CD14-positive monocyte (primary cell): ENCODE data around the gene SRC. TPM values are rescaled to one million over a fixed set of nuclear protein-coding genes. Genes with fewer than 3 reads are reported as not detected.

Source experiments
- DNase-seq, 3 donors: peaks; one replicate each; pipeline ENCODE4 v3.0.0-alpha.2; 2011 to 2022
- H2AFZ ChIP-seq: 2 replicates; pipeline ENCODE4 v1.6.0; 2012; ENCODE audit warnings: mild to moderate bottlenecking, low read depth, low read length, inconsistent platforms; ENCODE audit not compliant: insufficient read depth, poor library complexity, severe bottlenecking
- H3K27ac ChIP-seq, 2 donors: 1 replicate in 1 of 2; 2 replicates in 1 of 2; pipeline ENCODE4 v1.5.1; 2012 to 2013; ENCODE audit warnings: low read length in 2 of 2, control low read depth in 1 of 2, inconsistent platforms in 1 of 2, low read depth in 1 of 2, mild to moderate bottlenecking in 1 of 2
- H3K27me3 ChIP-seq, 2 donors: one replicate each; pipeline versions ENCODE4 v1.6.0 to v1.6.1; 2011 to 2013; ENCODE audit warnings: low read length in 2 of 2; ENCODE audit not compliant: control insufficient read depth in 2 of 2, insufficient read depth in 2 of 2
- H3K36me3 ChIP-seq, 2 donors: replicated peaks in 1 of 2; 1 replicate in 1 of 2; 2 replicates in 1 of 2; pipeline versions ENCODE4 v1.5.1 to v1.6.1; 2012 to 2013; ENCODE audit warnings: low read length in 2 of 2, control low read depth in 1 of 2, inconsistent platforms in 1 of 2, mild to moderate bottlenecking in 1 of 2; ENCODE audit not compliant: insufficient read depth in 2 of 2, control insufficient read depth in 1 of 2
- H3K4me1 ChIP-seq, 2 donors: 1 replicate in 1 of 2; 2 replicates in 1 of 2; pipeline versions ENCODE4 v1.5.1 to v1.6.1; 2012 to 2013; ENCODE audit warnings: low read length in 2 of 2, control low read depth in 1 of 2, inconsistent platforms in 1 of 2, mild to moderate bottlenecking in 1 of 2, moderate library complexity in 1 of 2; ENCODE audit not compliant: insufficient read depth in 2 of 2, control insufficient read depth in 1 of 2
- H3K4me2 ChIP-seq: replicated peaks from 2 replicates; pipeline ENCODE3; 2012; ENCODE audit warnings: low read length, moderate library complexity, mild to moderate bottlenecking; ENCODE audit not compliant: poor library complexity, severe bottlenecking; ENCODE audit errors: extremely low read depth
- H3K4me3 ChIP-seq, 3 experiments: fragments of 200-600 bp in 1 of 3; sonication (generic) in 1 of 3; replicated peaks in 1 of 3; 1 replicate in 2 of 3; 2 replicates in 1 of 3; pipeline ENCODE4 v1.5.1; 2011 to 2013; ENCODE audit warnings: low read length in 3 of 3, mild to moderate bottlenecking in 3 of 3, control low read depth in 2 of 3, low read depth in 2 of 3, inconsistent platforms in 1 of 3, moderate library complexity in 1 of 3
- H3K79me2 ChIP-seq: 2 replicates; pipeline ENCODE4 v1.6.0; 2012; ENCODE audit warnings: mild to moderate bottlenecking, control low read depth, inconsistent platforms, low read length, moderate library complexity; ENCODE audit not compliant: insufficient read depth
- H3K9ac ChIP-seq: 2 replicates; pipeline ENCODE4 v1.6.0; 2017; ENCODE audit warnings: low read length, mild to moderate bottlenecking; ENCODE audit not compliant: insufficient read depth, poor library complexity, severe bottlenecking
- H3K9me3 ChIP-seq, 2 donors: replicated peaks in 1 of 2; 1 replicate in 1 of 2; 2 replicates in 1 of 2; pipeline versions ENCODE4 v1.5.1 to v1.6.1; 2012 to 2013; ENCODE audit warnings: low read length in 2 of 2, control low read depth in 1 of 2; ENCODE audit not compliant: control insufficient read depth in 1 of 2, insufficient read depth in 1 of 2
- H4K20me1 ChIP-seq: 2 replicates; pipeline ENCODE4 v1.6.0; 2012; ENCODE audit warnings: mild to moderate bottlenecking, low read length, control low read depth, moderate library complexity; ENCODE audit not compliant: insufficient read depth
- H3K27ac Mint-ChIP-seq, 7 donors: one replicate each; pipeline ENCODE4 v1.8.0; 2020; ENCODE audit warnings: mild to moderate bottlenecking in 7 of 7, mixed read lengths in 7 of 7, moderate library complexity in 6 of 7, inconsistent platforms in 2 of 7
- H3K27me3 Mint-ChIP-seq, 3 donors: one replicate each; pipeline ENCODE4 v1.8.0; 2021 to 2022; ENCODE audit warnings: low read depth in 3 of 3, mild to moderate bottlenecking in 3 of 3, mixed read lengths in 3 of 3, moderate library complexity in 3 of 3, inconsistent platforms in 1 of 3
- H3K36me3 Mint-ChIP-seq, 2 donors: one replicate each; pipeline ENCODE4 v1.8.0; 2020; ENCODE audit warnings: mixed read lengths in 2 of 2, inconsistent platforms in 1 of 2, mild to moderate bottlenecking in 1 of 2
- H3K4me1 Mint-ChIP-seq: one replicate; pipeline ENCODE4 v1.8.0; 2020; ENCODE audit warnings: mild to moderate bottlenecking, mixed read lengths
- H3K4me3 Mint-ChIP-seq, 2 donors: one replicate each; pipeline ENCODE4 v1.8.0; 2020; ENCODE audit warnings: mild to moderate bottlenecking in 2 of 2, mixed read lengths in 2 of 2, moderate library complexity in 1 of 2
- H3K9me3 Mint-ChIP-seq, 7 donors: one replicate each; pipeline ENCODE4 v1.8.0; 2020 to 2022; ENCODE audit warnings: mixed read lengths in 7 of 7, mild to moderate bottlenecking in 6 of 7, moderate library complexity in 6 of 7, inconsistent platforms in 2 of 7
- intact Hi-C, 2 donors: fragments of 100-400 bp; cut with micrococcal nuclease; formaldehyde crosslinking; loops; one replicate each; pipeline versions ENCODE4 v1.15.0 to v1.15.1; 2023
- polyA plus RNA-seq, 3 donors: library from polyadenylated mRNA; depleted of rRNA in 1 of 3; unstranded in 2 of 3; stranded (reverse) in 1 of 3; fragments of 300-500 nt in 2 of 3; fragments of >200 nt in 1 of 3; fragmentation: Illumina TruSeq in 2 of 3; gene quantifications; 1 replicate in 2 of 3; 2 replicates in 1 of 3; pipeline ENCODE4 v1.2.3, GENCODE V29; 2012 to 2021
- TF ChIP-seq, protein P1 (sequence below): fragments of 200-600 bp; IDR thresholded peaks from one replicate; pipeline ENCODE4 v1.8.0; 2022; ENCODE audit warnings: antibody characterized with exemption, mild to moderate bottlenecking

SRC gene
- polyA plus RNA-seq, 3 donors, result 4.9 to 55.1 (median 6.8) TPM

DNA sequence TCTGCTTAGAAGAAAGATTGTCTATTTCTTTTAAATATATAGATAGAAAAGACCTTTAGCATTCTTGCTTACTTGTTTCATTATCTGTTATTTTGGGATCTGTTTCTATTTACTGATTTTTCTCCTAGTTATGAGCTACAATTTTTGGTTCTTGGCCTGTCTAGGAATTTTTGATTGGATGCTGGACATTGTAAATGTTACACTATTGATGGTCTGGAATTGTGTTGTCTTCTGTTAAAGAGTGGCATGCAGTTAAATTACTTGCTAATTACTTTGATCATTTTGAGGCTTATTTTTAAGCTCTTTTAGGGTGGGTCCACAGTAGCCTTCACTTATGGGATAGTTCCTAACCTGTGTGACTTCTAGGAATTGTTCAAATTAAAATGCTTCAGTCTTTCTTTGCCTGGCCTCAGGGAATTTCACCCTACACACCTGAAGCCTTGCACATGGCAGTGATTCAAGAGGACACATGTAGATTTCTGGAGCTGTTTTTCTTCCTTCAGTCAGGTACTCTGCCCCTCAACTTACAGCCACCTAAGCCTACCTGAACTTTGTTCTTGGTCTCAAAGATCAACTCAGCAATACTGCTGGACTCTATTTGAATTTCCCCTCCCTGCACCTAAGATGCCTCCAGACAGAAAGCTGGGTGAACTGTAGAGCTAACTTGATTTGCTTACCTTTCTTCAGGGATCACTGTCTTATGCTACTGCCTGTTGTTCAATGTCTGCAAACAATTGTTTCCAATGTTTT is 108.9 kb downstream of the SRC start:
- TF ChIP-seq, protein P1, sequence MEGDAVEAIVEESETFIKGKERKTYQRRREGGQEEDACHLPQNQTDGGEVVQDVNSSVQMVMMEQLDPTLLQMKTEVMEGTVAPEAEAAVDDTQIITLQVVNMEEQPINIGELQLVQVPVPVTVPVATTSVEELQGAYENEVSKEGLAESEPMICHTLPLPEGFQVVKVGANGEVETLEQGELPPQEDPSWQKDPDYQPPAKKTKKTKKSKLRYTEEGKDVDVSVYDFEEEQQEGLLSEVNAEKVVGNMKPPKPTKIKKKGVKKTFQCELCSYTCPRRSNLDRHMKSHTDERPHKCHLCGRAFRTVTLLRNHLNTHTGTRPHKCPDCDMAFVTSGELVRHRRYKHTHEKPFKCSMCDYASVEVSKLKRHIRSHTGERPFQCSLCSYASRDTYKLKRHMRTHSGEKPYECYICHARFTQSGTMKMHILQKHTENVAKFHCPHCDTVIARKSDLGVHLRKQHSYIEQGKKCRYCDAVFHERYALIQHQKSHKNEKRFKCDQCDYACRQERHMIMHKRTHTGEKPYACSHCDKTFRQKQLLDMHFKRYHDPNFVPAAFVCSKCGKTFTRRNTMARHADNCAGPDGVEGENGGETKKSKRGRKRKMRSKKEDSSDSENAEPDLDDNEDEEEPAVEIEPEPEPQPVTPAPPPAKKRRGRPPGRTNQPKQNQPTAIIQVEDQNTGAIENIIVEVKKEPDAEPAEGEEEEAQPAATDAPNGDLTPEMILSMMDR, result no peak
- intact Hi-C loops, result no loop called here
- Histone ChIP-seq H3K9ac (no peak overlapping the region), H2AFZ (no peak overlapping the region), H3K4me2 (no peak overlapping the region), H3K79me2 (no peaks in the 10 kb centered on the region), H3K27me3 (no peaks in the 10 kb centered on the region), H4K20me1 (no peaks in the 10 kb centered on the region), H3K36me3 (no peaks in the 10 kb centered on the region), H3K9me3 (peaks cover 0 to 33% of the 10 kb centered on the region in 2 donors), H3K4me3 (no peak overlapping the region), H3K4me1 (no peaks in the 10 kb centered on the region), H3K27ac (no peak overlapping the region)
- peaks cover 14 to 42% (median 39%) of the 10 kb centered on the region in 7 donors for H3K9me3 Mint-ChIP-seq
- H3K4me3 Mint-ChIP-seq, result no peak overlapping the region
- H3K27me3 Mint-ChIP-seq, result peaks cover 3 to 16% (median 12%) of the 10 kb centered on the region in 3 donors
- no peaks in the 10 kb centered on the region for H3K4me1 Mint-ChIP-seq
- H3K27ac Mint-ChIP-seq, result no peak overlapping the region
- no peaks in the 10 kb centered on the region for H3K36me3 Mint-ChIP-seq
- no peak for DNase-seq

Other genes starting within 250 kb of the SRC start
- gene RPN2, start 166.8 kb upstream of the SRC start, polyA plus RNA-seq, result 100 to 1,000 TPM; 169 to 215 (median 199) TPM
- gene MROH8, start 166.6 kb upstream of the SRC start, polyA plus RNA-seq, result 1 to 10 TPM in 1 of 3 donors, under 1 TPM in 2; 0.08 to 1.0 (median 0.52) TPM
- gene GHRH, start 84.3 kb upstream of the SRC start, polyA plus RNA-seq, result not detected
- 10 to 100 TPM; 17.1 to 26.3 (median 17.3) TPM for gene MANBAL, start 56.5 kb upstream of the SRC start, polyA plus RNA-seq
- not detected for gene NNAT, start 175.1 kb downstream of the SRC start, polyA plus RNA-seq
- 10 to 100 TPM; 45.3 to 54.5 (median 53.3) TPM for gene BLCAP, start 181.7 kb downstream of the SRC start, polyA plus RNA-seq